Measurements from ENCODE around the gene ECHDC3. TPM values are rescaled to one million over a fixed set of nuclear protein-coding genes. Genes with fewer than 3 reads are reported as not detected.

Gene ECHDC3
- total and polyA plus RNA-seq, 4 donors, result 14.2 to 48.3 (median 31.4) TPM

GRCh38 chr10:11805792-11806191 lies 63.6 kb downstream of the ECHDC3 start:
- no peak for DNase-seq

GRCh38 chr10:11806706-11807105 lies 64.5 kb downstream of the ECHDC3 start:
- Histone ChIP-seq H3K9ac (ENCODE audit: insufficient read depth in 1 of 2, low read length in 2 of 2) (no peak overlapping the region), H3K4me3 (no peak overlapping the region), H3K27me3 (ENCODE audit: control insufficient read depth in 3 of 3, insufficient read depth in 3 of 3, low read length in 2 of 3) (no peaks in the 10 kb centered on the region), H3K9me3 (ENCODE audit: control insufficient read depth in 4 of 4, insufficient read depth in 3 of 4, low read length in 3 of 4) (no peaks in the 10 kb centered on the region), H3K4me1 (ENCODE audit: control insufficient read depth in 5 of 5, insufficient read depth in 5 of 5, low read length in 5 of 5) (peaks cover 0 to 7% (median 0%) of the 10 kb centered on the region in 5 donors), H3K27ac (ENCODE audit: low read depth in 1 of 2, low read length in 1 of 2) (no peak overlapping the region), H3K36me3 (ENCODE audit: control insufficient read depth in 4 of 4, insufficient read depth in 4 of 4, low read length in 4 of 4) (no peaks in the 10 kb centered on the region)
- no peak for DNase-seq
- ATAC-seq (ENCODE audit: insufficient read depth, low FRiP score), result no peak
- no peak for TF ChIP-seq CTCF (IDR thresholded peaks at IDR 0.05; ENCODE audit: control extremely low read depth, extremely low read depth)
- 87 to 93% methylated on average over 6 of the region's 6 CpGs for WGBS, 2 donors

More at GRCh38 chr10:11805792-11806191, 63.6 kb downstream of the ECHDC3 start:
- 71 to 91% methylated on average over 4 of the region's 4 CpGs for WGBS, 2 donors
- H3K4me3 ChIP-seq, result no peak overlapping the region
- no peak for TF ChIP-seq CTCF (IDR thresholded peaks at IDR 0.05; ENCODE audit: control extremely low read depth, extremely low read depth)
- H3K36me3 ChIP-seq (ENCODE audit: control insufficient read depth in 4 of 4, insufficient read depth in 4 of 4, low read length in 4 of 4), result no peaks in the 10 kb centered on the region
- H3K27ac ChIP-seq (ENCODE audit: low read depth in 1 of 2, low read length in 1 of 2), result no peak overlapping the region
- H3K27me3 ChIP-seq (ENCODE audit: control insufficient read depth in 3 of 3, insufficient read depth in 3 of 3, low read length in 2 of 3), result no peaks in the 10 kb centered on the region
- no peak for ATAC-seq (ENCODE audit: insufficient read depth, low FRiP score)
- H3K9me3 ChIP-seq (ENCODE audit: control insufficient read depth in 4 of 4, insufficient read depth in 3 of 4, low read length in 3 of 4), result no peaks in the 10 kb centered on the region
- peaks cover 0 to 7% (median 0%) of the 10 kb centered on the region in 5 donors for H3K4me1 ChIP-seq (ENCODE audit: control insufficient read depth in 5 of 5, insufficient read depth in 5 of 5, low read length in 5 of 5)
- no peak overlapping the region for H3K9ac ChIP-seq (ENCODE audit: insufficient read depth in 1 of 2, low read length in 2 of 2)

- no peak for DNase-seq
- Histone ChIP-seq H3K4me3 (no peak overlapping the region), H3K9ac (ENCODE audit: insufficient read depth in 1 of 2, low read length in 2 of 2) (no peak overlapping the region), H3K27me3 (ENCODE audit: control insufficient read depth in 3 of 3, insufficient read depth in 3 of 3, low read length in 2 of 3) (no peaks in the 10 kb centered on the region), H3K9me3 (ENCODE audit: control insufficient read depth in 4 of 4, insufficient read depth in 3 of 4, low read length in 3 of 4) (no peaks in the 10 kb centered on the region), H3K36me3 (ENCODE audit: control insufficient read depth in 4 of 4, insufficient read depth in 4 of 4, low read length in 4 of 4) (no peaks in the 10 kb centered on the region), H3K4me1 (ENCODE audit: control insufficient read depth in 5 of 5, insufficient read depth in 5 of 5, low read length in 5 of 5) (peaks cover 0 to 7% (median 3%) of the 10 kb centered on the region in 5 donors), H3K27ac (ENCODE audit: low read depth in 1 of 2, low read length in 1 of 2) (no peak overlapping the region)
- WGBS, 2 donors, result 96 to 99% methylated on average over 5 of the region's 5 CpGs
- no peak for ATAC-seq (ENCODE audit: insufficient read depth, low FRiP score)
- TF ChIP-seq CTCF (IDR thresholded peaks at IDR 0.05; ENCODE audit: control extremely low read depth, extremely low read depth), result no peak
Observed at GRCh38 chr10:11808808-11809207, 66.6 kb downstream of the ECHDC3 start.

GRCh38 chr10:11810313-11810766 lies 68.2 kb downstream of the ECHDC3 start:
- 47 to 76% methylated on average over 13 of the region's 13 CpGs for WGBS, 2 donors
- no peak for ATAC-seq (ENCODE audit: insufficient read depth, low FRiP score)

More at GRCh38 chr10:11810313-11810766, 68.2 kb downstream of the ECHDC3 start:
- peak; percentile 69 to 72 (median 69) for DNase-seq
- Histone ChIP-seq H3K27me3 (ENCODE audit: control insufficient read depth in 3 of 3, insufficient read depth in 3 of 3, low read length in 2 of 3) (no peaks in the 10 kb centered on the region), H3K9ac (ENCODE audit: insufficient read depth in 1 of 2, low read length in 2 of 2) (no peak overlapping the region), H3K4me3 (no peak overlapping the region), H3K27ac (ENCODE audit: low read depth in 1 of 2, low read length in 1 of 2) (no peak overlapping the region), H3K9me3 (ENCODE audit: control insufficient read depth in 4 of 4, insufficient read depth in 3 of 4, low read length in 3 of 4) (no peaks in the 10 kb centered on the region), H3K4me1 (ENCODE audit: control insufficient read depth in 5 of 5, insufficient read depth in 5 of 5, low read length in 5 of 5) (peaks cover 0 to 7% (median 3%) of the 10 kb centered on the region in 5 donors), H3K36me3 (ENCODE audit: control insufficient read depth in 4 of 4, insufficient read depth in 4 of 4, low read length in 4 of 4) (no peaks in the 10 kb centered on the region)
- TF ChIP-seq CTCF (IDR thresholded peaks at IDR 0.05; ENCODE audit: control extremely low read depth, extremely low read depth), result no peak
